ENCODE data around the gene DPP6.
"Not testable (repeated sequence)": the region's sequence is repeated elsewhere in the genome, so short reads cannot be mapped to it uniquely, and the experiment has no call there.

Gene DPP6

DNA sequence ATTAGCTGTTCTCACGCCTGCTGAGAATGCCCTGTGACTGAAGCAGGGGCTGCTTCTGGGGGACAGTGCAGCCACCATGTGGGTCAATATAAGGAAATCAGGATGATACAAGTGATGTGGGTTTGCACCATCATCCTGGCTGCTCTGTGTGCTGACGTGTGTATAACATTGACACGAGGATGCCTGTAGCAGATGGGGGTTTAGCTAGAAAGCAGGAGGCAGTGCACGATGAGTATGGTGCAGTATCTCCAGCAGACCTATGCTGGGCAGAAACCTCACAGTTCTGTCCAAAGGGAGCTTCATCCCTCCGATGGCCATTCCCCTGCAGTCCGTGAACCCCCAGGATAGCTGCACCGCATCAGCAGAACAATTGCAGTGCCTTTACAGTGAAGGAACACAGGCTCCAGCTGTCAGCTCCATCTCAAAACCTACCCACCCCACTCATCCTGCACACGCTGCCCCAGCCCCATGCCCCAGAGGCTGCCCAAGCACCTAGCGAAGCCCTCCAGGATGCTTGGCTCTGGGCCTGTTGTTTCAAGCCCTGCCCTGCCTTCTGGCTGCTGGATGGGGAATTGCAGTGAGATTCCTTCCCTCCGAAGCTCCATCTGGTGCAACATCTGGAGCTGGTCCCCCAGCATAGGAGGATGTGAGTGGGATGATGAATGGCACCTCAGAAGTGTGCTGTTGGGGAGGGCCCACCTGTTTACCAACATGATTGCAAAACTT, 96.8 kb downstream of the DPP6 start:
- not testable (repeated sequence) for DNase-seq (ENCODE audit: low read depth)

DNA sequence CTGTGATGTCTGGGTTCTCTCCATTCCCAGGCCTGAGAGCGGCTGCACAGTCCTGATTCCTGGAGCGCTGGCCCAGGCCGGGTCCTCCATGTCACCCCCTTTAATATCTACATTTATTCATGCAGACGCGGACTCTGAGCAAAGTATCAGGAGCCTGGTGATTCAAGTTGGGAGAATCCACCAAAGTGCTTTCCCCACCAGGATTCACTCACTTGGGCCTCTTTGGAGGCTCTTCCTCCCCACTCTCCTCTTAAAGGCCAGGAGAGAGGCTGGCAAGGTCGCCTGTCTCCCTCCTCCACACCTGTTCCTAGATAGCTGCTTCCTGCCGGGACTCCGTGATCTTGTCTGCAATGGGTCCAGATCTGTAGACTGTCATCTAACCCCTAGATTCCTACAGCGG, 98.5 kb downstream of the DPP6 start:
- DNase-seq (ENCODE audit: low read depth) = not testable (repeated sequence)

DNA sequence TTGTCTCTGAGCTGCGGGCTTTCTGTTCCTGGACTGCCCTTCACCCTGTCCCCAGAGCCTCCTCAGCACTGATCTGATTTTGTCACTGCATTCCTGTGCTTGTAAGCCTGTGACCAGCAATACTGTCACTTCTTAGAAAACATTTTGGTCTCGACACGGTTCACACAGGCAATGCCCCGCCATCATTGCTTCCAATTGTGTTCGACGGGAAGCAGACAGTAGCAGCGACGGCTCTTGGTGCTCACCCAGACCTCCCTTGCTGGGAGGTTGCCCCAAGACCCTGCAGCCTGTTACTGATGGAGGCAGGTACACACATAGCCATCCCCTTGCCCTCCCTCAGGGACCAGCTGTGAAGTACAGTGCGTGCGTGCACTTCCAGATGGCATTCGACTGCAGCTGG, 99.1 kb downstream of the DPP6 start:
- not testable (repeated sequence) for DNase-seq (ENCODE audit: low read depth)

DNA sequence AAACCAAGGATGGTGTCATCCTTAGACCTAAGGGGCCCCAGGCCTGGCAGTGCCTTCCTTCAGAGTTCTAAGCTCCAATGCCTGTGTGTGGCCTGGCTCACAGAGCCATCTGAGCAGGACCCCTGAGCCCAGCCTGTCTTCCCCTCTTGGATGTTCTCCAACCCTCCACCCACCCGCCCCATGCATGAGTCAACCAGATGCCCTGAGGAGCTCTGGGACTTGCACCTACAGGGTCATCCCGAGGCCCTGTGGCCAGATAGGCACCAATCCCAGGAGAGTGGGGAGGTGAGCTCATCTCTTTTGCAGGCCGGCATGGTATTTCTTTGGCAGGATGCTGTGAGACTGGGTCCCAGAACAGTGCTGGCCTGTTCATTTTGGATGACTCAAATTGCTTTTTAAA, 103.7 kb downstream of the DPP6 start:
- DNase-seq (ENCODE audit: low read depth) = not testable (repeated sequence)

DNA sequence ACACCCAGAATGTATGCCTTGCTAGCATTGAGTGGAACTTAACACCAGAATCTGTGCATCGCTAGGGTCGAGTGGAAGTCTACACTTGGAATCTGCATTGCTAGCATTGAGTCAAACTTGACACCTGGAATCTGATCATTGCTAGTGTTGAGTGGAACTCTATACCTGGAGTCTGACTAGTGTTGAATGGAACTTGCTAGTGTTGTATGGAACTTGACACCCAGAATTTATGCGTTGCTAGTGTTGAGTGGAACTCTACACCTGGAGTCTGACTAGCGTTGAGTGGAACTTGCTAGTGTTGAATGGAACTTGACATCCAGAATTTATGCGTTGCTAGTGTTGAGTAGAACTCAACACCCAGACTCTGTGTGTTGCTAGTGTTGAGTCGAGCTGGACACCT, 110.7 kb downstream of the DPP6 start:
- not testable (repeated sequence) for DNase-seq (ENCODE audit: low read depth)

DNA sequence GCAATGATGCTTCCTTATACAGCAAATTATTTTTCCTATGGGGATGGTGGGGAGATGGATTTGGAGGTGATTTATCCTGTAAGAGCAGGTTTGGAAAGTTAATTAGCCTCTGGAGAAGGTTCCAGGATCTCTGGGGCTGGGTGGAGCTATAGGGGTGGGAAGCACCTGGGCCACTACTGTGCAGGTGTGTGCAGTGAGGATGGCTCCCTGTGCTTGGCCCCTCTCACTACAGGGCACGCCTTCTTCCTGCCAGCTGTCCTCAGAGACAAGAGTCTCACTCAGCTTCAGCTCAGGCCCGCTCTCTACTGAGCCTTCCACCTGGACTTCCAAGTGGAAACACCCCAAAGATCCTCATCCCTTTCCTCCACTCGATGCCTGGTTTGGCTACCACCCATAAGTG, 111.4 kb downstream of the DPP6 start:
- DNase-seq (ENCODE audit: low read depth) = not testable (repeated sequence)

DNA sequence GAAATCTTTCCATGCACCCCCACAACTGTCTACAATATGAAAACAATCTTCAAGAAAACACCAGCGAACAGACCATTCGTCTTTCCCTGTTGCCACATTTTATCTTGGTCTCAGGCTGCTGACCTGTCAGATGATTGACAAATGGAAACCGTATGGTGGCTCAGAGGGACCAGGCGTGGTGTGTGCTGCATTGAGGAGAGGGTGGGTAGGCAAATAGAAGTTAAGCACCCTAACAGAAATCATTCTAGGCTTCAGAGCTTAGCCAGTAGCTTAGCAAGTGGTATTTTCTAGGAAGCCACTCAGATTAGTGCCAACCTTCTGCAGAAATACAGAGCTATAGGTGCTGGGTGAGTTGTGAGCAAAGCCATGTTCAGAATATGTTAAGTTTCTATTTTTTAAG, 114.9 kb downstream of the DPP6 start:
- DNase-seq (ENCODE audit: low read depth) = no peak

DNA sequence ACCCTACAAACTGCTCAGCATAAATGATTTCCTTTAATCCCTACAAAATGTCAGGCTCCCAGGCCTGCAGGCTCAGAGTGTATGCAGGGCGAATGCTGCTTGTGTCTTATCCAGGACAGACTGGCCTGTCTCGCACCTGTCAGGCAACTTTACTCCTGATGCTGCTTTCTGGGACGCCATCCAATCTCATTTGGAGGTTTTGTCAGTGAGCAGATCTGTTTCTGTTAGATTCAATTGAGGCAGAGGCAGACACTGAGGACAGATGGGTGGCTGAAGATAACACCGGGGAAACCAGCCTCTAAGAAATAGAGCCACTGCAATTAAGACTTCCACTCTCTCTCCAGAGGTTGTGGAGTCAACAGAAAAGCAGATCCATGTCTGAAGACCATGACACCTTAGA, 115.6 kb downstream of the DPP6 start:
- no peak for DNase-seq (ENCODE audit: low read depth)

DNA sequence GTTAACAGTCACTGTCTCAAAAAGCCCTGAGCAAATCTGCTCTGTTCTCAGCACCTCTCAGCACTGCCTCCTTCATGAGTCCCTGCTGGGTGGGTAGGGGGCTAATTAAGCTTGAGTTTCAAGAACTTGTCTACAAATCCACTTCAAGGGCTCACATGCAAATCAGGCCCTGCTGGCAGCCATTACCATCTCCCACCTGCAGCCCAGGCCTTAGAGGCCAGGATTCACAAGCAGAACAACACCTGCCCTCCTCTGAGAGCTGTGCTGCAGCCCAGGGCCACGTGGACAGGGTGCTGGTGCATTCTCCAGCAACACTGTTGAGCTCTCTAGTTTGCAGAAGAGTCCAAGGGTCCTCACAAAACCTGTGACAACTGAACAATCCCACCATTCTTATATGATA, 119.2 kb downstream of the DPP6 start:
- DNase-seq (ENCODE audit: low read depth) = no peak

DNA sequence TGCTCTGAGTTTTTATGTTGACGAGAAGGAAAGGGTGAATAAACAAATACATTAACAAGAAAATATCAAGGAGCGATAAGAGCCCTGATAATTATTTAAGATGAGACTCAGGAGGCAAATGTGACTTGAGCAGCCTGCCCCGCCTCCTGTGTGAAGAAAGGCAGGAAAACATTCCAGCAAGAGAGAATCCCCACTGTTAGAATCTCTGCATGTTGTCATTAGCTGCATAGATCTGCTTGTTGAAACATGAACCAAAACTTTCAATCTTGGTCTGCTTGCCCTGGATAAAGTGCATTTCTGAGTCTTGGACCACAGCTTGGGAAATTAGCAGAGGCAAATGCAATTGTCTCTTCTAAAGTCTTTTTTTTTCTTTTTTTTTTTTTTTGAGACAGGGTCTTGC, 120.0 kb downstream of the DPP6 start:
- DNase-seq (ENCODE audit: low read depth) = no peak

DNA sequence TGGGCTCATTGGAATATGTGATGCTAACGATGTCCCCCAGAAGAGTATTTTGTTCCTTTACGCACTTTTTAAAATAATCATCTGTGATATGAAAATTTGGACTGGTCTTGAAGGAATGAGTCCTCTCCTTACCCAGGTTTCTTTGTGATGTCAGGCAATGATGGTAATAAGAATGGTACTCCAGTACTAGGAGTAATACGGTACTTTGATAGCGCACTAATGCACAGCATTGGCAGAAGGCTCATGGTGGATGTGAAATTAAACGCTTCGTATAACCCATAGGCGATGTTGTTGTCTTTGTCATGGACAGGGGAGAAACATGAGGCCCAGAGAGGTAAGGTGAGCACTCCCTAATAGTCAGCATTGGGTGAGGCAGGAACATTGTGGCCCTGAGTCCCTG, 125.4 kb downstream of the DPP6 start:
- DNase-seq (ENCODE audit: low read depth) = no peak

DNA sequence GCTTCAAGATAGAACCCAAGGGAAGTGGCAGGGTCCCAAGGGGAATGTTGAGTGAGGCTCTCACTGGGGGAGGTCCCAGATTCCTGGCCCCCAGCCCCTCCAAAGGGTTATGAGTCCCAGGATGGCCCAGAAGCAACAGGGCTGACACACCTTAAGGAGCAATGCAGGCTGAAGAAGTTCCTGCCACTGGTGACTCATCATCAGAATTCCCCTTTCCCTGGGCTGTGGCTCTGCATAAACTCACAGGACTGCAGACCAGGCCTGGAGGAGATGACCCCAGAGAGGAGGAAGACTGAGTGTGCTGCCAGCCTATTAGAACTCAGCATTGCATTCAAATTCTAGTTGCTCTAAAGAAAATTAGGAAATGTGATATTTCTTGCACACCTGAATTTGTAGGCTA, 126.7 kb downstream of the DPP6 start:
- no peak for DNase-seq (ENCODE audit: low read depth)

DNA sequence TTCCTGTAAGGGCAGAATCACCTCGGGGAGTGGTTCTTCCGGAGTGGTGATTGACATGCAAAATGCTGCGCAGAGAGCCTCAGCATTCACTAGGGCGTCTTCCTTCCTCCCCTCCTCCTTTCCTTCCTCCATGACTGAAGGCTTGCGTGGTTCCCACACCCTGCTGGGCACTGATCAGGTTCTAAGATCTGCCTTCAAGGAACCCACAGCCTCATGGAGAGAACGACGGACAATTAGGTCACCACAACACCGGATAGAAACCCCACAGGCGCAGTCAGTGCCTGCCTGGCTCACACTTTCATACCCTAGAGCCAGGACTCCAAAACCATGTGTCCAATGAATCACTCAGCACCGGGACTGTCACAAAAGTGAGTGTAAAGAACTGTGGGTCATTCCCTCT, 131.3 kb downstream of the DPP6 start:
- DNase-seq (ENCODE audit: low read depth) = no peak

DNA sequence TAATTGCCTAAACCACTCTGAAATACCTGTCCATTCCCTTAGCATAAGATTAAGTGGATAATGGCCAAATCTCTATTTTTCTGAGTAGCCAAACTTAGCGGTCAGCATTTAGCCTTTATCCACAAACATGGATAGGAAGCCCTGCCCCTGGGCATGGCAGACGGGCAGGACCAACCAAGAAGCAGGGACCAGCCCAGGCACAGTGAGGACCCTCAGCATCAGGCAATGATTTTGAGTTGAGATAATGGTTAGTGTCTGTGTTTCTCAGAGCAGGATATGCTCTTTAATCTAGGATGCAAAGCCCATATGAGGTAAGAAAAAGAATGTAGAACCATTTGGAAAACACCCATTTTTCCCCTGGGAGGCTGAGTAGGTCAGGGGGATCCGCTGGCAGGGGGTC, 131.7 kb downstream of the DPP6 start:
- DNase-seq (ENCODE audit: low read depth) = no peak

DNA sequence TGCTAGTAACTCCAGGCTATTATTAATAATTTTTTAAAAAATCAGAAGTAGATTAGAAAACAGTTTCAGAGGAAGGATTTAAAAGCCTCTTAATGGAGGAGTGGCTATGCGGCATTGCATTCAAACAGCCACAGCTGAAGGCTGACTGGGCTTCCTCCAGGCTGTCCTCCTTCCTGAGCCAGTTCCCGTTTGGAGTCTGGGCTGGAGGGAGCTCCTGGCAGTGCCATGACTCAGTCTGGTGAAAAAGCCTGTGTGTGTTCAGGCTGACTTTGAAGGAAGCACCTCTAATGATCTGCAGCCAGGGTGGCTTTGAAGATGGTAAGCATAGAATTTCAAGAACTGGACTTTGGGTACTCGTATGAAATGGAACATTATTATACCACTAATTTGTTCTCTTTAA, 134.6 kb downstream of the DPP6 start:
- no peak for DNase-seq (ENCODE audit: low read depth)

DNA sequence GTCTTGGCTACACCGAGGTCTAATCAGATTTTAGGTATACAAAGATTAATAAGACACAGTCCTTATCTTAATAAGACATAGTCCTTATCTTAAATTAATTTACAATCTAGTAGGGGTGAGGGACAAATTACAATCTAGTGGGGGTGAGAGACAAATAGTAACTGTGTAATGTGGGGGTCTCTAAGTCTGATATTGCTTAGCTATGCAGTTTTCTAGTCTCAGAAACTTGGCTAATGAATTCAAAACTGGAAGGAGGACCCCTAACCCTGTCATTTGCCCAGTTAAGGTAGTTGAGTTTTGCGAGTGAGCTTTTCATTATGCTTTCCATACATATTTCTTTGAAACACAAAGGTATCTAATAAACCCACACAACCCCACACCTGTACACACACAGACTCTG, 136.1 kb downstream of the DPP6 start:
- DNase-seq (ENCODE audit: low read depth) = no peak

DNA sequence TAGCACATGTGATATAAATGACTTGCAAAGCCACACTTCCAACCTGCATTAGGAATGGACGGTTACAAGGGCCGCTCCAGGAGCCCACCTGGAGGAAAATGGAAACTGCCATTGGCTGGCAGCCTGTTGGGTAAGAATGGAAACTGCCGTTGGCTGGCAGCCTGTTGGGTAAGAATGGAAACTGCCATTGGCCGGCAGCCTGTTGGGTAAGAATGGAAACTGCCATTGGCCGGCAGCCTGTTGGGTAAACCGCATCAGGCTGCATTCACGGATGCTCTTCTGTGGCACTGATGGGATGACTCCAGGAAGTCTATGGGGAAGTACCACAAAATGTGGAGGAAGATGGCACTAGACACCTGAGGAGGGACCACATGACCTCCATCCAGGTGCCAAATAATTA, 143.1 kb downstream of the DPP6 start:
- no peak for DNase-seq (ENCODE audit: low read depth)

DNA sequence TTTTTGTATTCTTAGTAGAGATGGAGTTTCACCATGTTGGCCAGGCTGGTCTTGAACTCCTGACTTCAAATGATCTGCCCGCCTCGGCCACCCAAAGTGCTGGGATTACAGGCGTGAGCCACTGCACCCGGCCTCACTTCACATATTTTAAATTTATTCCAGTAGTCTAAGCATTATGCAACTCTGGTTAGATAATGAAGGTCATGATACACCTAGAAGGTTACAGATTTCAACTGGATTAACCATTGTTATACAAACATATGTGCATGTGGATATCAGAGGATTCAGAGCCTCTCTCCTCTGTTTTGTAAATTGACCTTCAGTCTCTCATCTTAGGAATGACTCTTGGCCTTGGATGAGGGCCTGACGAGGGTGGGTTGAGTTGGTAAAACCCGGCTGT, 146.3 kb downstream of the DPP6 start:
- no peak for DNase-seq (ENCODE audit: low read depth)

DNA sequence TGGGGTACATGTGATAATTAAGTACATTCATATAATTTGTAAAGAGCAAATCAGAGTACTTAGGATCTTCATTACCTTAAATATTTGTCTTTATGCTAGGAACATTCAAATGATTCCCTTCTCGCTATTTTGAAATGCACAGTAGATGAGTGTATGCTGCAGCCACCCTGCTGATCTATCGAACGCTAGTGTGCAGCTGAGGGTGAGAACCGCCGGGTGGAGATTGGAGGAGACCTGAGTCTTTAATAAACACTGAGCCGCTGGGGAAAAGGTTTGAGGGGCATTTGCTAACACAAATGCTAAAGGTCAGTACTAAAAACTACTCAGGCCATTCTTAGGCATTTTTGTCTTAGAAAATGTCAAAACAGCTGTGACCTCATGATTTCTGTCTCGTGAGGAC, 148.0 kb downstream of the DPP6 start:
- DNase-seq (ENCODE audit: low read depth) = no peak

DNA sequence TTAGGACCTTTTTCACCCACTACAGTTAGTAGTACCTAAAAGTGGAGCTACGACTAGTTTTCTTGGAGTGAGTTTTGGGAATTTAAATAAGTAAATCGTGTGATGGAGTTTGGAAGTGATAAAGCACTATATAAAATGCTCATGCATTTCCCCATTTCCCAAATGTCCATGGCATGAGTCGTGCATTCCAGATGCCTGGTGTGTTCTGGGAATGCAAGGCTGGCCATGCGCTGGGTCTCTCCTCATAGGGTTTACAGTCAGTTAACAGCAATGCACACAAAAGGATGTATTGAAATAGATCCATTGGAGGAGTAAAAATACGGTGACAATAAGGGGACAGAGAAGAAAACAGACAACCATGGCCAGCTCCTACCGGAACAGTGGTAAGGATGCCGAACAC, 149.8 kb downstream of the DPP6 start:
- DNase-seq (ENCODE audit: low read depth) = no peak

DNA sequence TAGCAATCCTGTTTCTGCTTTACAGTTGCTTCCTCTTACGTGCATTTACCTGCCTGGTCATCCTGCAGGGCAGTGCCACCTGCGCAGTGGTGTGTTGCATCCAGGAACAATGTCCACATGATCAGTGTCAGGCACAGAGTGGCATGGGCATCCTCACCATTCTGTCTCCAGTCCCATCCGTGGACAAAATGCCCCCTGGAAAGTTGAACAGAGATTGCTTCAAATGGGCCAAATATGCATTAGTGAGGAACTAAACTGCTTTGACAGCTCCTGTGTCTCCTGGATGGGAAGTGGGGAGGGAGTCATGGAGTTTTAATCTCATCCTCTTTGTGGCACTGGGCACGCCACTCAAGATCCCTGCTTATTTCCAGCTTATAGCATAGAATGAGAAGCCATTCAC, 151.8 kb downstream of the DPP6 start:
- no peak for DNase-seq (ENCODE audit: low read depth)

DNA sequence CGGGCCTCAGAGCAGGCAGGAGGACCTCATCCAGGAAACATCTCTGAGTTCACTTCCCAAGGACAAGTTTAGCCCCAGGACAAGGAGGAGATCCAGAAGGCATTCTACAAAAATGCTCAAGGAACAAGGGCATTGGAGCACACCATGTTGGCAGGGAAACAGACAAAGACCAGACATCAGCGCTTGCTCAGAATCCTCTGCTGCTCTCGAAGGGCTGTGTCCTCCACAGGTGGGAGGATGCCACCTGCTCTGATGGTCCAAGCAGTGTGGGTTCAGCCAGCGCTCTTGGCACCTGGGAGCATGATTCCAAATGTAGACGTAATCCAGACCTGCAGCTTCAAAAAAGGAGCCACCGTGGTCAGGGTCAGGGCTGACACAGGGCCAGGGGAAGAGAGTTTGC, 160.7 kb downstream of the DPP6 start:
- DNase-seq (ENCODE audit: low read depth) = no peak

DNA sequence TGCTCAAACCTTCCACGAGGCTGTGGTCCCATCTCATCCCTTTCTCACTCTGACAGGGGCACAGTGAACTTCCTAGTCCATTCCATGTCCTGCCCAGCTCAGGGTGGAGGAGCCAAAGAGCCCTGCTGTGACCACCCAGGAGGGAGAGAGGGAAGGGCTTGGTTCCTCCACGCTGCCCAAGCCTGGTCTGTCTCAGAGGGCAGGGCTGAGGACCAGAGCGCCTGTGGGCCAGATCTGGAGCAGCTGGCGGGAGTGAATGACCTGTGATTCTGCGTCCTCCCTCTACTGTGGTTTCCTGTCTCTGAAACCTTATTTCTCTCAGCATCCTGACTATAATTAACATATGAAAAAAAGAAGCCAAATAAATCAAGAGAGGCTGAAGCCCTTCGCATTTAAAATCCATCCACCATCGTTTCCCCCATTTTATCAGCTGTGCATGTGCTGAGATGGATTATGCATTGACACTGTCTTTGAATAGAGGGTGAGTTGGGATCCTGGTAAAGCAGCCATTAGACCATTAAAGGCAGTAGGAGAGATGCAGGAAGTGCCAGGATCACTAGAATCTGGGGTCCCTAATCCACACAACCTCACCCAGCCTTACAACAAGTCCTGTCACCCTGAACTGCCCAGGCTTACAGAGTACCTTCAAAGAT, 165.6 kb downstream of the DPP6 start:
- DNase-seq (ENCODE audit: low read depth) = no peak

DNA sequence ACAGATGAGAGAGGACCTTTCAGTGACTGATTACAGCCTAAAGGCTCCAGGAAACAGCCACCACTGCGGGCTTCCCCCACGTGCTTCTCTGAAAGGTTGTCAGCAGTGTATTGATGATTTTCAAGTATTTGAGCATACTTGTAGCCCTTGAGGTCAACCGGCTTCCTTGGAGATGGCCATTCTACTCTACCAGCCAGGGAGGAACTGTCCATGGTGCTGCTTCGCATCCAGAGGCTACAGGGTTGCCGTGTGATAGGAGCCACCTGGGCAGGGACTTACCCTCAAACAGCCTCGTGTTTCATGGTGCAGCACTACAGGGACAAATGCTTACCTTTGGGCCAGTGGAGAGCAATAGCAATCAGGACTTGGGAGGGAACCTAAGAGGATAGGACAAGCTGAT, 179.5 kb downstream of the DPP6 start:
- DNase-seq (ENCODE audit: low read depth) = no peak

Measured in stimulated activated CD8-positive, alpha-beta memory T cell treated with anti-CD3 and anti-CD28 coated beads, Interleukin-12 subunit alpha, Interleukin-12 subunit beta, amount 100 ng/mL, for 1 hour (primary cell).